Suprapubic skin (tissue), 4 donors: Measurements from ENCODE around the gene PRMT3.

Experiments
- POLR2A ChIP-seq, 2 donors: fragments of 450-650 bp; IDR thresholded peaks; one replicate each; pipeline ENCODE4 v1.6.1; 2017; ENCODE audit warnings: antibody characterized with exemption in 2 of 2, mild to moderate bottlenecking in 2 of 2, moderate library complexity in 2 of 2
- POLR2AphosphoS5 ChIP-seq, 3 donors: sonication (generic); formaldehyde crosslinking; IDR thresholded peaks; one replicate each; pipeline ENCODE4 v1.6.1; 2017; ENCODE audit warnings: antibody characterized with exemption in 3 of 3
- TF ChIP-seq, protein P1 (sequence below), 2 donors: fragments of 200-600 bp in 1 of 2; fragments of 450-650 bp in 1 of 2; sonication (generic) in 1 of 2; IDR thresholded peaks; one replicate each; pipeline ENCODE4 v1.5.1; 2016 to 2019; ENCODE audit warnings: antibody characterized with exemption in 2 of 2, mild to moderate bottlenecking in 1 of 2, moderate library complexity in 1 of 2

- TF ChIP-seq, protein P1, sequence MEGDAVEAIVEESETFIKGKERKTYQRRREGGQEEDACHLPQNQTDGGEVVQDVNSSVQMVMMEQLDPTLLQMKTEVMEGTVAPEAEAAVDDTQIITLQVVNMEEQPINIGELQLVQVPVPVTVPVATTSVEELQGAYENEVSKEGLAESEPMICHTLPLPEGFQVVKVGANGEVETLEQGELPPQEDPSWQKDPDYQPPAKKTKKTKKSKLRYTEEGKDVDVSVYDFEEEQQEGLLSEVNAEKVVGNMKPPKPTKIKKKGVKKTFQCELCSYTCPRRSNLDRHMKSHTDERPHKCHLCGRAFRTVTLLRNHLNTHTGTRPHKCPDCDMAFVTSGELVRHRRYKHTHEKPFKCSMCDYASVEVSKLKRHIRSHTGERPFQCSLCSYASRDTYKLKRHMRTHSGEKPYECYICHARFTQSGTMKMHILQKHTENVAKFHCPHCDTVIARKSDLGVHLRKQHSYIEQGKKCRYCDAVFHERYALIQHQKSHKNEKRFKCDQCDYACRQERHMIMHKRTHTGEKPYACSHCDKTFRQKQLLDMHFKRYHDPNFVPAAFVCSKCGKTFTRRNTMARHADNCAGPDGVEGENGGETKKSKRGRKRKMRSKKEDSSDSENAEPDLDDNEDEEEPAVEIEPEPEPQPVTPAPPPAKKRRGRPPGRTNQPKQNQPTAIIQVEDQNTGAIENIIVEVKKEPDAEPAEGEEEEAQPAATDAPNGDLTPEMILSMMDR (IDR thresholded peaks at IDR 0.05): no peak
- TF ChIP-seq POLR2AphosphoS5 (IDR thresholded peaks at IDR 0.05) (no peak), POLR2A (IDR thresholded peaks at IDR 0.05) (no peak)
These were observed 35.7 kb upstream of the PRMT3 start for GRCh38 chr11:20351751-20352262.
